K562 (cell line): ENCODE data around the gene SLC22A23. TPM values are rescaled to one million over a fixed set of nuclear protein-coding genes. Genes with fewer than 3 reads are reported as not detected.

Experiments used
- E2F6 ChIP-seq, 2 experiments: IDR thresholded peaks; 2 replicates each; pipeline ENCODE4 v1.6.1; 2011; ENCODE audit warnings: borderline replicate concordance in 1 of 2, control low read depth in 1 of 2, low read depth in 1 of 2, low read length in 1 of 2, mild to moderate bottlenecking in 1 of 2, mixed read lengths in 1 of 2, moderate library complexity in 1 of 2; ENCODE audit not compliant: insufficient read depth in 1 of 2, insufficient read length in 1 of 2, poor library complexity in 1 of 2, severe bottlenecking in 1 of 2; ENCODE audit errors: extremely low read depth in 1 of 2
- TRIM28 ChIP-seq: fragments of 450-650 bp; IDR thresholded peaks from 2 replicates; pipeline ENCODE4 v1.6.1; 2017
- ZNF24 ChIP-seq: fragments of 450-650 bp; IDR thresholded peaks from 2 replicates; pipeline ENCODE4 v1.6.1; 2016
- ZNF318 ChIP-seq, 2 experiments: fragments of 450-650 bp; IDR thresholded peaks; 2 replicates each; pipeline ENCODE4 v1.6.1; 2016; ENCODE audit warnings: mild to moderate bottlenecking in 2 of 2, borderline replicate concordance in 1 of 2, low read depth in 1 of 2, moderate library complexity in 1 of 2
- polyA plus RNA-seq, 8 experiments: library from polyadenylated mRNA; depleted of rRNA in 4 of 8; stranded (reverse) in 5 of 8; unstranded in 3 of 8; fragments of >200 nt; fragmentation: Nextera tagmentation in 2 of 8; fragmentation: Illumina TruSeq in 1 of 8; extraction: Ambion mirVana in 2 of 8; extraction: Trizol in 1 of 8; gene quantifications; 2 replicates each; pipeline versions ENCODE4 v1.2.1 to v1.2.3, GENCODE V29; 2011 to 2014; ENCODE audit warnings: inconsistent platforms in 1 of 8, missing spikeins in 1 of 8
- total RNA-seq, 7 experiments: library from RNA; depleted of rRNA in 6 of 7; stranded (reverse); fragments of >200 nt in 6 of 7; fragmentation: Illumina TruSeq in 2 of 7; extraction: Trizol in 2 of 7; gene quantifications; 2 replicates each; pipeline versions ENCODE4 v1.2.1 to v1.2.3, GENCODE V29; 2011 to 2021; ENCODE audit warnings: low replicate concordance in 1 of 7
- TF ChIP-seq, protein P1 (sequence below): fragments of 450-650 bp; IDR thresholded peaks from 2 replicates; pipeline ENCODE4 v1.6.1; 2016; ENCODE audit warnings: mild to moderate bottlenecking, moderate library complexity

SLC22A23 gene
- total and polyA plus RNA-seq, 9 of the 15 experiments (the other 6 are each of a cell fraction or from before 2014, with no cell fraction given), result 0.30 to 8.7 (median 2.5) TPM

- TF ChIP-seq, protein P1, sequence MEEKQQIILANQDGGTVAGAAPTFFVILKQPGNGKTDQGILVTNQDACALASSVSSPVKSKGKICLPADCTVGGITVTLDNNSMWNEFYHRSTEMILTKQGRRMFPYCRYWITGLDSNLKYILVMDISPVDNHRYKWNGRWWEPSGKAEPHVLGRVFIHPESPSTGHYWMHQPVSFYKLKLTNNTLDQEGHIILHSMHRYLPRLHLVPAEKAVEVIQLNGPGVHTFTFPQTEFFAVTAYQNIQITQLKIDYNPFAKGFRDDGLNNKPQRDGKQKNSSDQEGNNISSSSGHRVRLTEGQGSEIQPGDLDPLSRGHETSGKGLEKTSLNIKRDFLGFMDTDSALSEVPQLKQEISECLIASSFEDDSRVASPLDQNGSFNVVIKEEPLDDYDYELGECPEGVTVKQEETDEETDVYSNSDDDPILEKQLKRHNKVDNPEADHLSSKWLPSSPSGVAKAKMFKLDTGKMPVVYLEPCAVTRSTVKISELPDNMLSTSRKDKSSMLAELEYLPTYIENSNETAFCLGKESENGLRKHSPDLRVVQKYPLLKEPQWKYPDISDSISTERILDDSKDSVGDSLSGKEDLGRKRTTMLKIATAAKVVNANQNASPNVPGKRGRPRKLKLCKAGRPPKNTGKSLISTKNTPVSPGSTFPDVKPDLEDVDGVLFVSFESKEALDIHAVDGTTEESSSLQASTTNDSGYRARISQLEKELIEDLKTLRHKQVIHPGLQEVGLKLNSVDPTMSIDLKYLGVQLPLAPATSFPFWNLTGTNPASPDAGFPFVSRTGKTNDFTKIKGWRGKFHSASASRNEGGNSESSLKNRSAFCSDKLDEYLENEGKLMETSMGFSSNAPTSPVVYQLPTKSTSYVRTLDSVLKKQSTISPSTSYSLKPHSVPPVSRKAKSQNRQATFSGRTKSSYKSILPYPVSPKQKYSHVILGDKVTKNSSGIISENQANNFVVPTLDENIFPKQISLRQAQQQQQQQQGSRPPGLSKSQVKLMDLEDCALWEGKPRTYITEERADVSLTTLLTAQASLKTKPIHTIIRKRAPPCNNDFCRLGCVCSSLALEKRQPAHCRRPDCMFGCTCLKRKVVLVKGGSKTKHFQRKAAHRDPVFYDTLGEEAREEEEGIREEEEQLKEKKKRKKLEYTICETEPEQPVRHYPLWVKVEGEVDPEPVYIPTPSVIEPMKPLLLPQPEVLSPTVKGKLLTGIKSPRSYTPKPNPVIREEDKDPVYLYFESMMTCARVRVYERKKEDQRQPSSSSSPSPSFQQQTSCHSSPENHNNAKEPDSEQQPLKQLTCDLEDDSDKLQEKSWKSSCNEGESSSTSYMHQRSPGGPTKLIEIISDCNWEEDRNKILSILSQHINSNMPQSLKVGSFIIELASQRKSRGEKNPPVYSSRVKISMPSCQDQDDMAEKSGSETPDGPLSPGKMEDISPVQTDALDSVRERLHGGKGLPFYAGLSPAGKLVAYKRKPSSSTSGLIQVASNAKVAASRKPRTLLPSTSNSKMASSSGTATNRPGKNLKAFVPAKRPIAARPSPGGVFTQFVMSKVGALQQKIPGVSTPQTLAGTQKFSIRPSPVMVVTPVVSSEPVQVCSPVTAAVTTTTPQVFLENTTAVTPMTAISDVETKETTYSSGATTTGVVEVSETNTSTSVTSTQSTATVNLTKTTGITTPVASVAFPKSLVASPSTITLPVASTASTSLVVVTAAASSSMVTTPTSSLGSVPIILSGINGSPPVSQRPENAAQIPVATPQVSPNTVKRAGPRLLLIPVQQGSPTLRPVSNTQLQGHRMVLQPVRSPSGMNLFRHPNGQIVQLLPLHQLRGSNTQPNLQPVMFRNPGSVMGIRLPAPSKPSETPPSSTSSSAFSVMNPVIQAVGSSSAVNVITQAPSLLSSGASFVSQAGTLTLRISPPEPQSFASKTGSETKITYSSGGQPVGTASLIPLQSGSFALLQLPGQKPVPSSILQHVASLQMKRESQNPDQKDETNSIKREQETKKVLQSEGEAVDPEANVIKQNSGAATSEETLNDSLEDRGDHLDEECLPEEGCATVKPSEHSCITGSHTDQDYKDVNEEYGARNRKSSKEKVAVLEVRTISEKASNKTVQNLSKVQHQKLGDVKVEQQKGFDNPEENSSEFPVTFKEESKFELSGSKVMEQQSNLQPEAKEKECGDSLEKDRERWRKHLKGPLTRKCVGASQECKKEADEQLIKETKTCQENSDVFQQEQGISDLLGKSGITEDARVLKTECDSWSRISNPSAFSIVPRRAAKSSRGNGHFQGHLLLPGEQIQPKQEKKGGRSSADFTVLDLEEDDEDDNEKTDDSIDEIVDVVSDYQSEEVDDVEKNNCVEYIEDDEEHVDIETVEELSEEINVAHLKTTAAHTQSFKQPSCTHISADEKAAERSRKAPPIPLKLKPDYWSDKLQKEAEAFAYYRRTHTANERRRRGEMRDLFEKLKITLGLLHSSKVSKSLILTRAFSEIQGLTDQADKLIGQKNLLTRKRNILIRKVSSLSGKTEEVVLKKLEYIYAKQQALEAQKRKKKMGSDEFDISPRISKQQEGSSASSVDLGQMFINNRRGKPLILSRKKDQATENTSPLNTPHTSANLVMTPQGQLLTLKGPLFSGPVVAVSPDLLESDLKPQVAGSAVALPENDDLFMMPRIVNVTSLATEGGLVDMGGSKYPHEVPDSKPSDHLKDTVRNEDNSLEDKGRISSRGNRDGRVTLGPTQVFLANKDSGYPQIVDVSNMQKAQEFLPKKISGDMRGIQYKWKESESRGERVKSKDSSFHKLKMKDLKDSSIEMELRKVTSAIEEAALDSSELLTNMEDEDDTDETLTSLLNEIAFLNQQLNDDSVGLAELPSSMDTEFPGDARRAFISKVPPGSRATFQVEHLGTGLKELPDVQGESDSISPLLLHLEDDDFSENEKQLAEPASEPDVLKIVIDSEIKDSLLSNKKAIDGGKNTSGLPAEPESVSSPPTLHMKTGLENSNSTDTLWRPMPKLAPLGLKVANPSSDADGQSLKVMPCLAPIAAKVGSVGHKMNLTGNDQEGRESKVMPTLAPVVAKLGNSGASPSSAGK, result peak; percentile 93
- TF ChIP-seq TRIM28 (0 out of 2 replicates have a peak, but pooled peaks have one; percentile 16), ZNF318 (IDR thresholded peaks at IDR 0.05; ENCODE audit: borderline replicate concordance in 1 of 2, low read depth in 1 of 2) (no peak), E2F6 (IDR thresholded peaks at IDR 0.05; ENCODE audit: borderline replicate concordance in 1 of 2, extremely low read depth in 1 of 2, insufficient read depth in 1 of 2, insufficient read length in 1 of 2, low read depth in 1 of 2, low read length in 1 of 2, poor library complexity in 1 of 2, severe bottlenecking in 1 of 2) (peak; percentile 21 to 61), ZNF24 (no peak)
Measured at GRCh38 chr6:3355358-3356055, 101.3 kb downstream of the SLC22A23 start (continued).
